Liver (tissue), 3 donors: ENCODE data around the gene DCAF5.

ENCODE experiments used
- CTCF ChIP-seq: fragments of 150-350 bp; IDR thresholded peaks from 2 replicates; pipeline ENCODE4 v1.5.1; 2017; ENCODE audit warnings: improper control_type of control experiment, low read depth, low read length; ENCODE audit not compliant: missing input control
- FOXA1 ChIP-seq: IDR thresholded peaks from 2 replicates; pipeline ENCODE4 v1.6.1; 2016; ENCODE audit warnings: antibody characterized with exemption
- JUND ChIP-seq, 2 donors: IDR thresholded peaks; 2 replicates each; pipeline ENCODE4 v1.6.1; 2016; ENCODE audit warnings: antibody characterized with exemption in 2 of 2
- NR2F2 ChIP-seq: IDR thresholded peaks from 2 replicates; pipeline ENCODE4 v1.6.1; 2016; ENCODE audit warnings: antibody characterized with exemption
- REST ChIP-seq: IDR thresholded peaks from 2 replicates; pipeline ENCODE4 v1.6.1; 2016; ENCODE audit warnings: antibody characterized with exemption, mild to moderate bottlenecking
- SP1 ChIP-seq: IDR thresholded peaks from 2 replicates; pipeline ENCODE4 v1.6.1; 2018; ENCODE audit warnings: antibody characterized with exemption, mild to moderate bottlenecking
- donor health status: healthy.
- donor health status: healthy.

- TF ChIP-seq CTCF (no peak), SP1 (no peak), REST (no peak), FOXA1 (no peak), NR2F2 (no peak), JUND (IDR thresholded peaks at IDR 0.05) (no peak)
These were observed 118.2 kb downstream of the DCAF5 start for GRCh38 chr14:69034612-69035262.
